H9 (cell line): ENCODE measurements around the gene GSN. TPM values are rescaled to one million over a fixed set of nuclear protein-coding genes. Genes with fewer than 3 reads are reported as not detected.

Experiments
- DNase-seq: peaks from one replicate; pipeline ENCODE4 v3.0.0-alpha.2; 2017
- H2AFZ ChIP-seq: one replicate; pipeline ENCODE4 v1.6.1; 2013; ENCODE audit warnings: mild to moderate bottlenecking, low read length, control low read depth, moderate library complexity
- H2AK5ac ChIP-seq: 2 replicates; pipeline ENCODE4 v1.6.1; 2013; ENCODE audit warnings: low read length, control low read depth, mixed read lengths; ENCODE audit not compliant: insufficient read length
- H2BK120ac ChIP-seq: one replicate; pipeline ENCODE4 v1.6.1; 2013; ENCODE audit warnings: low read depth, mild to moderate bottlenecking, low read length, control low read depth, inconsistent platforms; ENCODE audit not compliant: poor library complexity, severe bottlenecking
- H2BK12ac ChIP-seq: 2 replicates; pipeline ENCODE4 v1.6.1; 2013; ENCODE audit warnings: low read length, control low read depth, mixed read lengths, low read depth; ENCODE audit not compliant: insufficient read length
- H2BK15ac ChIP-seq: 2 replicates; pipeline ENCODE4 v1.6.1; 2013; ENCODE audit warnings: low read depth, low read length, control low read depth
- H2BK20ac ChIP-seq: one replicate; pipeline ENCODE4 v1.6.1; 2013; ENCODE audit warnings: low read depth, mild to moderate bottlenecking, low read length, control low read depth, inconsistent platforms; ENCODE audit not compliant: poor library complexity, severe bottlenecking
- H2BK5ac ChIP-seq: 2 replicates; pipeline ENCODE4 v1.6.1; 2013; ENCODE audit warnings: low read length, control low read depth, mixed read lengths; ENCODE audit not compliant: insufficient read length
- H3K14ac ChIP-seq: 2 replicates; pipeline ENCODE4 v1.6.1; 2013; ENCODE audit warnings: low read length, control low read depth; ENCODE audit not compliant: insufficient read depth
- H3K18ac ChIP-seq: 2 replicates; pipeline ENCODE4 v1.6.1; 2013; ENCODE audit warnings: low read depth, mild to moderate bottlenecking, mixed read lengths, low read length, control low read depth; ENCODE audit not compliant: insufficient read length
- H3K23ac ChIP-seq: 2 replicates; pipeline ENCODE4 v1.6.1; 2013; ENCODE audit warnings: low read length, control low read depth, mixed read lengths, low read depth; ENCODE audit not compliant: insufficient read length
- H3K23me2 ChIP-seq: 2 replicates; pipeline ENCODE4 v1.6.1; 2013; ENCODE audit warnings: low read depth, mild to moderate bottlenecking, mixed read lengths, low read length, control low read depth; ENCODE audit not compliant: insufficient read length, poor library complexity, severe bottlenecking
- H3K27ac ChIP-seq: 2 replicates; pipeline ENCODE4 v1.5.1; 2013; ENCODE audit warnings: low read length, control low read depth, mixed read lengths, low read depth; ENCODE audit not compliant: insufficient read length
- H3K27me3 ChIP-seq: 2 replicates; pipeline ENCODE4 v1.6.1; 2013; ENCODE audit warnings: low read length, control low read depth, inconsistent platforms; ENCODE audit not compliant: insufficient read depth
- H3K4ac ChIP-seq: 2 replicates; pipeline ENCODE4 v1.6.1; 2013; ENCODE audit warnings: low read depth, mild to moderate bottlenecking, control low read depth, inconsistent platforms, low read length, moderate library complexity
- H3K4me1 ChIP-seq: 2 replicates; pipeline ENCODE4 v1.6.1; 2013; ENCODE audit warnings: low read length, control low read depth, inconsistent platforms; ENCODE audit not compliant: insufficient read depth
- H3K4me2 ChIP-seq: 2 replicates; pipeline ENCODE4 v1.6.1; 2013; ENCODE audit warnings: low read length, control low read depth, mixed read lengths; ENCODE audit not compliant: insufficient read length, insufficient read depth
- H3K56ac ChIP-seq: 2 replicates; pipeline ENCODE4 v1.6.1; 2013; ENCODE audit warnings: low read depth, mild to moderate bottlenecking, mixed read lengths, low read length, control low read depth; ENCODE audit not compliant: insufficient read length
- H3K79me1 ChIP-seq: 2 replicates; pipeline ENCODE4 v1.6.1; 2013; ENCODE audit warnings: low read depth, mild to moderate bottlenecking, moderate library complexity, low read length, control low read depth, inconsistent platforms; ENCODE audit not compliant: insufficient read depth, poor library complexity, severe bottlenecking
- H3K79me2 ChIP-seq: 2 replicates; pipeline ENCODE4 v1.6.1; 2013; ENCODE audit warnings: low read length, control low read depth, inconsistent platforms; ENCODE audit not compliant: insufficient read depth
- H3K9ac ChIP-seq: 2 replicates; pipeline ENCODE4 v1.6.1; 2013; ENCODE audit warnings: low read length, control low read depth, mixed read lengths; ENCODE audit not compliant: insufficient read length; ENCODE audit errors: extremely low read depth
- H3K9me3 ChIP-seq: one replicate; pipeline ENCODE4 v1.6.1; 2013; ENCODE audit warnings: low read depth, low read length, inconsistent platforms; ENCODE audit not compliant: control insufficient read depth
- H3T11ph ChIP-seq: one replicate; pipeline ENCODE4 v1.6.1; 2013; ENCODE audit warnings: mild to moderate bottlenecking, low read length, control low read depth, inconsistent platforms
- H4K20me1 ChIP-seq: one replicate; pipeline ENCODE4 v1.6.1; 2013; ENCODE audit not compliant: control insufficient read depth, insufficient read length, insufficient read depth
- H4K5ac ChIP-seq: 2 replicates; pipeline ENCODE4 v1.6.1; 2013; ENCODE audit warnings: low read depth, mild to moderate bottlenecking, mixed read lengths, low read length, control low read depth; ENCODE audit not compliant: insufficient read length
- H4K8ac ChIP-seq: replicated peaks from 2 replicates; pipeline ENCODE4 v1.6.1; 2013; ENCODE audit warnings: low read length, control low read depth, mixed read lengths, low read depth; ENCODE audit not compliant: insufficient read length
- H4K91ac ChIP-seq: 2 replicates; pipeline ENCODE4 v1.6.1; 2013; ENCODE audit warnings: low read depth, mild to moderate bottlenecking, moderate library complexity, mixed read lengths, low read length, control low read depth; ENCODE audit not compliant: insufficient read length
- H3K27ac Mint-ChIP-seq, 3 experiments: 2 replicates in 2 of 3; 3 replicates in 1 of 3; pipeline ENCODE4 v1.8.0; 2020 to 2021; ENCODE audit warnings: mixed read lengths in 3 of 3, mild to moderate bottlenecking in 1 of 3, moderate library complexity in 1 of 3
- H3K27me3 Mint-ChIP-seq: 2 replicates; pipeline ENCODE4 v1.8.0; 2021; ENCODE audit warnings: low read depth, mild to moderate bottlenecking, moderate library complexity, mixed read lengths
- H3K36me3 Mint-ChIP-seq, 3 experiments: 2 replicates in 2 of 3; 3 replicates in 1 of 3; pipeline ENCODE4 v1.8.0; 2020 to 2021; ENCODE audit warnings: low read depth in 3 of 3, mixed read lengths in 3 of 3; ENCODE audit not compliant: insufficient read depth in 1 of 3
- H3K4me1 Mint-ChIP-seq, 2 experiments: 2 replicates each; pipeline ENCODE4 v1.8.0; 2020; ENCODE audit warnings: mixed read lengths in 2 of 2
- H3K4me3 Mint-ChIP-seq, 2 experiments: 2 replicates in 1 of 2; 3 replicates in 1 of 2; pipeline ENCODE4 v1.8.0; 2020 to 2021; ENCODE audit warnings: mild to moderate bottlenecking in 2 of 2, mixed read lengths in 2 of 2, moderate library complexity in 1 of 2
- H3K9me3 Mint-ChIP-seq, 2 experiments: 2 replicates in 1 of 2; 3 replicates in 1 of 2; pipeline ENCODE4 v1.8.0; 2020; ENCODE audit warnings: mild to moderate bottlenecking in 2 of 2, mixed read lengths in 2 of 2, moderate library complexity in 1 of 2
- WGBS: extraction: QIAGEN DNeasy Blood & Tissue Kit; methylation state at CpG from one replicate; pipeline ENCODE4 v1.1.7; 2013; ENCODE audit warnings: missing lambda C conversion rate, low lambda C conversion rate, mixed read lengths; ENCODE audit not compliant: insufficient read length; ENCODE audit errors: extremely low coverage; 5-methylcytosine and 5-hydroxymethylcytosine counted together
- total RNA-seq: library from RNA; stranded (reverse); gene quantifications from 2 replicates; pipeline ENCODE4 v1.2.1, GENCODE V29; 2021
- TF ChIP-seq, protein P1 (sequence below): fragments of 200-600 bp; sonication (generic); conservative IDR thresholded peaks from 3 replicates; pipeline ENCODE4 v1.8.0; 2021; ENCODE audit warnings: antibody characterized with exemption, mild to moderate bottlenecking

Gene GSN
- total RNA-seq, 1 experiment from 2014 or later: 14.9 TPM

DNA sequence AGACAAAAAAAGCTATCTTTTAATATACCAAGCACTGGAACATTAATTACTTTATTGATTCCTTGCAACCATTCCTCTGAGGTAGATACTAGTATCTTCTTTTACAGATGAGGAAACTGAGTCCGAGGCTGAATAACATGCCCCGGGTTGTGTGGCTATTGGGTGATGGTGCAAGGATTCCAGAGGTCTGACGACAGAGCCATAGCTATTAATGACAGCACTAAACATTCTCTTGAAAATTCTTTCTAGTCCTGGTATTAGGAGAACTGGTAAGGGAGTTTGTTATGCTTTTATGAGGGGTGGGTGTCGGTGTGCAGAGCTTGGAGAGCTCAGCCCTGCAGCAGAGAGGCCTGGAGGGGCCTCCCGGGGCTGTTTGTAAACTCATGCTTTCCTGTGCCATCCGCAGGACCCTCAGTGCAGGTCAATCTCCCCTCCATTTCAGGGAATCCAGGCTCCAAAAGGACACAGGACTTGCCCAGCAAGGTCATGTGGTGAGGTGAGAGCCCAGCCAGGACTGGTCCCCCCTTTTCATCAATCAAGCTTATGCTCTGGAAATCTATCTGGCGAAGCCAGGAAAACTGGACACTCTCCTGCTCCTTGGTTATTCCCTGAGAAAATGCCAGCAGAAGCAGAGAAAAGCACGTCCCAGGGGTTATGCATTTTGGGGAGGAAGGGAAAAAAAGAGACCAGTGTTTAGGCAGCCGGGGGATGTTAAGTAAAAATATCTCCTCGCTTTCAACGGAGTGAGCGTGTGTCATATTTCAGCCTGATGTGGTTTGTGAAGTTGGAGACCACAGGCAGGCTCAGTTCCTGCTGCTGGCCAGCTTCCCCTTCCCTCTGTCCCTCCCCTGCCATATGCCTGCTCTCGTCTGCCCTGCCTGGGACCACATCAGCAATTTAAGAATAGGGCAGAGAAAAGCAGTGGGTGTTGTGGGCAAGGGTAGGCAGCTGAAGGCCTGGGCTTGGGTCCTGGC, 3.7 kb downstream of the GSN start:
- peaks cover 4% of the 10 kb centered on the region; the same call in 1 of the 2 replicates for H3K4me1 ChIP-seq
- H3T11ph ChIP-seq: no peak overlapping the region
- no peak overlapping the region for H3K56ac ChIP-seq
- no CpG with 5 or more reads among the region's 13 CpGs for WGBS
- H3K79me2 ChIP-seq: no peaks in the 10 kb centered on the region
- H3K18ac ChIP-seq: no peak overlapping the region
- no peaks in the 10 kb centered on the region for H3K9me3 ChIP-seq
- no peak overlapping the region for H3K27ac ChIP-seq
- H3K23me2 ChIP-seq: peaks cover 19% of the 10 kb centered on the region
- H3K79me1 ChIP-seq: no peaks in the 10 kb centered on the region
- no peaks in the 10 kb centered on the region for H3K9me3 Mint-ChIP-seq
- no peak overlapping the region for H3K23ac ChIP-seq
- no peak overlapping the region for H2AFZ ChIP-seq
- TF ChIP-seq, protein P1, sequence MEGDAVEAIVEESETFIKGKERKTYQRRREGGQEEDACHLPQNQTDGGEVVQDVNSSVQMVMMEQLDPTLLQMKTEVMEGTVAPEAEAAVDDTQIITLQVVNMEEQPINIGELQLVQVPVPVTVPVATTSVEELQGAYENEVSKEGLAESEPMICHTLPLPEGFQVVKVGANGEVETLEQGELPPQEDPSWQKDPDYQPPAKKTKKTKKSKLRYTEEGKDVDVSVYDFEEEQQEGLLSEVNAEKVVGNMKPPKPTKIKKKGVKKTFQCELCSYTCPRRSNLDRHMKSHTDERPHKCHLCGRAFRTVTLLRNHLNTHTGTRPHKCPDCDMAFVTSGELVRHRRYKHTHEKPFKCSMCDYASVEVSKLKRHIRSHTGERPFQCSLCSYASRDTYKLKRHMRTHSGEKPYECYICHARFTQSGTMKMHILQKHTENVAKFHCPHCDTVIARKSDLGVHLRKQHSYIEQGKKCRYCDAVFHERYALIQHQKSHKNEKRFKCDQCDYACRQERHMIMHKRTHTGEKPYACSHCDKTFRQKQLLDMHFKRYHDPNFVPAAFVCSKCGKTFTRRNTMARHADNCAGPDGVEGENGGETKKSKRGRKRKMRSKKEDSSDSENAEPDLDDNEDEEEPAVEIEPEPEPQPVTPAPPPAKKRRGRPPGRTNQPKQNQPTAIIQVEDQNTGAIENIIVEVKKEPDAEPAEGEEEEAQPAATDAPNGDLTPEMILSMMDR: no peak
- no peak overlapping the region for H4K91ac ChIP-seq
- no peak overlapping the region; the same call in 1 of the 2 replicates for H3K14ac ChIP-seq
- H3K9ac ChIP-seq: no peak overlapping the region
- no peak for DNase-seq
- no peak overlapping the region for H3K4ac ChIP-seq
- H2BK120ac ChIP-seq: no peak overlapping the region
- peaks cover 0 to 2% (median 0%) of the 10 kb centered on the region in 3 experiments; a peak in 1 of 7 replicates for H3K36me3 Mint-ChIP-seq
- no peak overlapping the region for H2BK12ac ChIP-seq
- H3K4me3 Mint-ChIP-seq: no peak overlapping the region
- peaks cover 15% of the 10 kb centered on the region; the same call in 1 of the 2 replicates for H3K27me3 ChIP-seq
- H3K27me3 Mint-ChIP-seq: peaks cover 88% of the 10 kb centered on the region
- no peaks in the 10 kb centered on the region for H4K20me1 ChIP-seq
- H2BK20ac ChIP-seq: no peak overlapping the region
- no peak overlapping the region; a peak in 1 of 7 replicates for H3K27ac Mint-ChIP-seq
- H2AK5ac ChIP-seq: no peak overlapping the region
- no peak overlapping the region for H4K8ac ChIP-seq
- H2BK5ac ChIP-seq: no peak overlapping the region
- H3K4me1 Mint-ChIP-seq: peaks cover 25 to 38% of the 10 kb centered on the region in 2 experiments
- no peak overlapping the region for H4K5ac ChIP-seq
- H3K4me2 ChIP-seq: no peak overlapping the region
- no peak overlapping the region for H2BK15ac ChIP-seq
